Vagina (tissue), 2 donors: ENCODE data around the gene GPR153.

ENCODE experiments used
- POLR2A ChIP-seq, 2 donors: fragments of 450-650 bp; IDR thresholded peaks; one replicate each; pipeline ENCODE4 v1.6.1; 2017; ENCODE audit warnings: antibody characterized with exemption in 2 of 2, mild to moderate bottlenecking in 2 of 2, moderate library complexity in 2 of 2
- POLR2AphosphoS5 ChIP-seq, 2 donors: sonication (generic); formaldehyde crosslinking; IDR thresholded peaks; one replicate each; pipeline ENCODE4 v1.9.0; 2017; ENCODE audit warnings: antibody characterized with exemption in 2 of 2, mild to moderate bottlenecking in 2 of 2, low read depth in 1 of 2; ENCODE audit not compliant: insufficient read depth in 1 of 2
- TF ChIP-seq, protein P1 (sequence below), 3 experiments: fragments of 450-650 bp in 2 of 3; fragments of 200-600 bp in 1 of 3; sonication (generic) in 1 of 3; IDR thresholded peaks; one replicate each; pipeline ENCODE4 v1.5.1; 2017 to 2019; ENCODE audit warnings: antibody characterized with exemption in 3 of 3, mild to moderate bottlenecking in 2 of 3, moderate library complexity in 2 of 3

GRCh38 chr1:6285336-6285735 lies 24.4 kb upstream of the GPR153 start:
- TF ChIP-seq, protein P1, sequence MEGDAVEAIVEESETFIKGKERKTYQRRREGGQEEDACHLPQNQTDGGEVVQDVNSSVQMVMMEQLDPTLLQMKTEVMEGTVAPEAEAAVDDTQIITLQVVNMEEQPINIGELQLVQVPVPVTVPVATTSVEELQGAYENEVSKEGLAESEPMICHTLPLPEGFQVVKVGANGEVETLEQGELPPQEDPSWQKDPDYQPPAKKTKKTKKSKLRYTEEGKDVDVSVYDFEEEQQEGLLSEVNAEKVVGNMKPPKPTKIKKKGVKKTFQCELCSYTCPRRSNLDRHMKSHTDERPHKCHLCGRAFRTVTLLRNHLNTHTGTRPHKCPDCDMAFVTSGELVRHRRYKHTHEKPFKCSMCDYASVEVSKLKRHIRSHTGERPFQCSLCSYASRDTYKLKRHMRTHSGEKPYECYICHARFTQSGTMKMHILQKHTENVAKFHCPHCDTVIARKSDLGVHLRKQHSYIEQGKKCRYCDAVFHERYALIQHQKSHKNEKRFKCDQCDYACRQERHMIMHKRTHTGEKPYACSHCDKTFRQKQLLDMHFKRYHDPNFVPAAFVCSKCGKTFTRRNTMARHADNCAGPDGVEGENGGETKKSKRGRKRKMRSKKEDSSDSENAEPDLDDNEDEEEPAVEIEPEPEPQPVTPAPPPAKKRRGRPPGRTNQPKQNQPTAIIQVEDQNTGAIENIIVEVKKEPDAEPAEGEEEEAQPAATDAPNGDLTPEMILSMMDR (IDR thresholded peaks at IDR 0.05) = no peak
- TF ChIP-seq POLR2A (IDR thresholded peaks at IDR 0.05) (no peak), POLR2AphosphoS5 (IDR thresholded peaks at IDR 0.05; ENCODE audit: insufficient read depth in 1 of 2, low read depth in 1 of 2) (no peak)
